PC-3 (cell line): ENCODE data around the gene SFN. TPM values are rescaled to one million over a fixed set of nuclear protein-coding genes. Genes with fewer than 3 reads are reported as not detected.
"Not testable (repeated sequence)": the region's sequence is repeated elsewhere in the genome, so short reads cannot be mapped to it uniquely, and the experiment has no call there.

Source experiments
- ATAC-seq: fragments of 200-7000 bp; cut with Tn5 transposase; 2 replicates; pipeline ENCODE4 v1.9.1; 2020; ENCODE audit warnings: mild to moderate bottlenecking, moderate library complexity
- BruUV-seq: library from RNA; stranded (reverse); fragments of 400-500 nt; replicated peaks from 2 replicates; lab custom pipeline; 2021; lab: Mats Ljungman, UMichigan
- CTCF ChIA-PET: fragments of 300-600 bp; sonication (Branson Sonifier 250); formaldehyde crosslinking; loops from one replicate; lab custom pipeline; 2022; ENCODE audit warnings: antibody characterized with exemption; lab: Charles Lee
- POLR2A ChIA-PET: fragments of 300-600 bp; sonication (Branson Sonifier 250); formaldehyde crosslinking; loops from one replicate; lab custom pipeline; 2022; ENCODE audit warnings: antibody characterized with exemption; ENCODE audit not compliant: unreplicated experiment; lab: Charles Lee
- DNase-seq: peaks from one replicate; pipeline ENCODE4 v3.0.0-alpha.2; 2015
- H2AFZ ChIP-seq: fragments of 300-600 bp; sonication (generic); 2 replicates; pipeline ENCODE4 v1.6.0; 2016; ENCODE audit warnings: antibody characterized with exemption, low read length
- H3F3A ChIP-seq: fragments of 300-600 bp; sonication (generic); one replicate; pipeline ENCODE4 v1.6.0; 2017; ENCODE audit warnings: antibody characterized with exemption, low read length, control low read depth, mild to moderate bottlenecking; ENCODE audit not compliant: unreplicated experiment
- H3K27ac ChIP-seq: fragments of 300-600 bp; sonication (generic); 2 replicates; pipeline ENCODE4 v1.5.1; 2016; ENCODE audit warnings: mild to moderate bottlenecking, low read length
- H3K27me3 ChIP-seq: fragments of 300-600 bp; sonication (generic); 2 replicates; pipeline ENCODE4 v1.6.1; 2016; ENCODE audit warnings: low read length, mixed read lengths
- H3K36me3 ChIP-seq: fragments of 300-600 bp; sonication (generic); 2 replicates; pipeline ENCODE4 v1.6.1; 2016; ENCODE audit warnings: low read depth, mixed run types, low read length, mixed read lengths
- H3K4me1 ChIP-seq: fragments of 300-600 bp; sonication (generic); 2 replicates; pipeline ENCODE4 v1.5.1; 2016; ENCODE audit warnings: low read length; ENCODE audit not compliant: insufficient read depth
- H3K4me2 ChIP-seq: fragments of 300-600 bp; sonication (generic); 2 replicates; pipeline ENCODE4 v1.6.0; 2016; ENCODE audit warnings: low read length
- H3K4me3 ChIP-seq: fragments of 300-600 bp; sonication (generic); 2 replicates; pipeline ENCODE4 v1.5.1; 2016; ENCODE audit warnings: mild to moderate bottlenecking, low read length, mixed read lengths
- H3K79me2 ChIP-seq: fragments of 300-600 bp; sonication (generic); 2 replicates; pipeline ENCODE4 v1.6.1; 2017; ENCODE audit warnings: low read length, mixed read lengths
- H3K9ac ChIP-seq: fragments of 300-600 bp; sonication (generic); 2 replicates; pipeline ENCODE4 v1.6.0; 2016; ENCODE audit warnings: mild to moderate bottlenecking, low read length
- H3K9me2 ChIP-seq: fragments of 300-600 bp; sonication (generic); replicated peaks from 2 replicates; pipeline ENCODE4 v1.6.1; 2016; ENCODE audit warnings: mixed run types, low read length, mixed read lengths
- H3K9me3 ChIP-seq: fragments of 300-600 bp; sonication (generic); 2 replicates; pipeline ENCODE4 v1.6.1; 2016; ENCODE audit warnings: low read length, mixed read lengths
- H4K20me1 ChIP-seq: fragments of 300-600 bp; sonication (generic); 2 replicates; pipeline ENCODE4 v1.6.1; 2016; ENCODE audit warnings: low read length, mixed read lengths
- EZH2 ChIP-seq: fragments of 300-600 bp; sonication (generic); IDR thresholded peaks from one replicate; pipeline ENCODE4 v1.6.1; 2017; ENCODE audit warnings: antibody characterized with exemption, mild to moderate bottlenecking, low read length; ENCODE audit not compliant: unreplicated experiment
- EZH2phosphoT487 ChIP-seq: fragments of 300-600 bp; sonication (generic); IDR thresholded peaks from 2 replicates; pipeline ENCODE4 v1.6.1; 2018; ENCODE audit warnings: mild to moderate bottlenecking, antibody characterized with exemption, low read length, borderline replicate concordance
- intact Hi-C: fragments of 100-400 bp; cut with micrococcal nuclease; formaldehyde crosslinking; loops from 2 replicates; pipeline ENCODE4 v1.9.0; 2023
- total RNA-seq: library from RNA; depleted of rRNA; stranded (reverse); fragments of >200 nt; gene quantifications from 2 replicates; pipeline ENCODE4 v1.2.3, GENCODE V29; 2014
- TF ChIP-seq, protein P1 (sequence below): fragments of 300-600 bp; sonication (generic); conservative IDR thresholded peaks from 2 replicates; pipeline ENCODE4 v1.5.1; 2017; ENCODE audit warnings: antibody characterized with exemption, low read depth, mild to moderate bottlenecking, low read length

The SFN gene
- total RNA-seq, 1 experiment from 2014 or later = 411 TPM

DNA sequence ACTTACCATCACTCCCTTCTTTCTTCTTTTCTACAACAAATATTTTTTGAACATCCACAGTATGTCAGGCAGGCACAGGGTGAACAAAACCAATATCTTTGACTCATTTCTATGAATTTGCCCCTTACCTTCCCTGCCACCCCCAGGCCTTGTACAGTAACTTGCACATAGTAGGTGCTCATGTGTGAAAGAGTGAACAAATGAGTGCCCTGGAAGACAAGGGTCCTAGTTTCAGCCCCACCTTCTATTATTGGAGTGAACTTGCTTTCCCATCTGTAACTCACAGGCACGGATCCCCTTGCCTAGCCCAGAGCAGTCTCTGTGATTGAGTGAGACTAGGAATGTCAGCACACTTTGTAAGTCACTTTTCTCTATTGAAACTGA lies 23.6 kb upstream of the SFN start:
- Histone ChIP-seq H3F3A (no peaks in the 10 kb centered on the region), H4K20me1 (no peaks in the 10 kb centered on the region), H3K4me1 (no peaks in the 10 kb centered on the region), H2AFZ (no peak overlapping the region), H3K36me3 (peaks cover 13% of the 10 kb centered on the region), H3K9ac (no peak overlapping the region), H3K27ac (no peak overlapping the region), H3K9me3 (no peaks in the 10 kb centered on the region), H3K27me3 (no peaks in the 10 kb centered on the region), H3K79me2 (no peaks in the 10 kb centered on the region), H3K4me3 (no peak overlapping the region), H3K4me2 (no peak overlapping the region), H3K9me2 (no peaks in the 10 kb centered on the region)
- no TSS peak for BruUV-seq
- ATAC-seq (no peak), DNase-seq (no peak)
- CTCF ChIA-PET = no interaction called here
- POLR2A ChIA-PET = interaction anchor here (0.6 kb wide), 1 partner anchor 34 kb away, joined by 7 read pairs; no protein-coding TSS in a partner anchor
- intact Hi-C loops = no loop called here
- TF ChIP-seq EZH2phosphoT487 (no peak), EZH2 (no peak)
- TF ChIP-seq, protein P1, sequence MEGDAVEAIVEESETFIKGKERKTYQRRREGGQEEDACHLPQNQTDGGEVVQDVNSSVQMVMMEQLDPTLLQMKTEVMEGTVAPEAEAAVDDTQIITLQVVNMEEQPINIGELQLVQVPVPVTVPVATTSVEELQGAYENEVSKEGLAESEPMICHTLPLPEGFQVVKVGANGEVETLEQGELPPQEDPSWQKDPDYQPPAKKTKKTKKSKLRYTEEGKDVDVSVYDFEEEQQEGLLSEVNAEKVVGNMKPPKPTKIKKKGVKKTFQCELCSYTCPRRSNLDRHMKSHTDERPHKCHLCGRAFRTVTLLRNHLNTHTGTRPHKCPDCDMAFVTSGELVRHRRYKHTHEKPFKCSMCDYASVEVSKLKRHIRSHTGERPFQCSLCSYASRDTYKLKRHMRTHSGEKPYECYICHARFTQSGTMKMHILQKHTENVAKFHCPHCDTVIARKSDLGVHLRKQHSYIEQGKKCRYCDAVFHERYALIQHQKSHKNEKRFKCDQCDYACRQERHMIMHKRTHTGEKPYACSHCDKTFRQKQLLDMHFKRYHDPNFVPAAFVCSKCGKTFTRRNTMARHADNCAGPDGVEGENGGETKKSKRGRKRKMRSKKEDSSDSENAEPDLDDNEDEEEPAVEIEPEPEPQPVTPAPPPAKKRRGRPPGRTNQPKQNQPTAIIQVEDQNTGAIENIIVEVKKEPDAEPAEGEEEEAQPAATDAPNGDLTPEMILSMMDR = no peak

DNA sequence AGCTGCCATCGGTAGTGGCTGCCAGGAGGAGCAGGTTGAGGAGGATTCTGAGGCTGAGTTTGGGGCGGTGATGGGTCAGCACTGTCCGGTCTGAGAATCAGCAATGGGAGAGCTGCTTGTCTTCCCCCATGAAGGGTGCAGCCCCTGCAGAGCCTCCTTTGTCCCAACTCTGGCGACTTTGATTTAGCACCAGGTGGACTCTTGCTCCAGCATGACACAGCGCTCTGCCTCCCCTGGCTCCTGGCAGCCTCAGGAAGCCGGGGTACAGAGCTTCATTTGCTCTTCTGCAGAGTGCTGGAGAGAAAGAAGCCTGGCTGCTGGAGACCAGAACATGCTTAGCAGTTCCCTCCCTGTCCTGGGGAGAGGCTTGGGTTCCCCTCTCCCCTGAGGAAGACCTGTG lies 23.2 kb upstream of the SFN start:
- BruUV-seq = no TSS peak
- ChIA-PET POLR2A (interaction anchor here (0.6 kb wide), 1 partner anchor 34 kb away, joined by 7 read pairs; no protein-coding TSS in a partner anchor), CTCF (interaction anchor here (0.5 kb wide), 1 partner anchor 26 kb away, joined by 4 read pairs; no protein-coding TSS in a partner anchor)

DNA sequence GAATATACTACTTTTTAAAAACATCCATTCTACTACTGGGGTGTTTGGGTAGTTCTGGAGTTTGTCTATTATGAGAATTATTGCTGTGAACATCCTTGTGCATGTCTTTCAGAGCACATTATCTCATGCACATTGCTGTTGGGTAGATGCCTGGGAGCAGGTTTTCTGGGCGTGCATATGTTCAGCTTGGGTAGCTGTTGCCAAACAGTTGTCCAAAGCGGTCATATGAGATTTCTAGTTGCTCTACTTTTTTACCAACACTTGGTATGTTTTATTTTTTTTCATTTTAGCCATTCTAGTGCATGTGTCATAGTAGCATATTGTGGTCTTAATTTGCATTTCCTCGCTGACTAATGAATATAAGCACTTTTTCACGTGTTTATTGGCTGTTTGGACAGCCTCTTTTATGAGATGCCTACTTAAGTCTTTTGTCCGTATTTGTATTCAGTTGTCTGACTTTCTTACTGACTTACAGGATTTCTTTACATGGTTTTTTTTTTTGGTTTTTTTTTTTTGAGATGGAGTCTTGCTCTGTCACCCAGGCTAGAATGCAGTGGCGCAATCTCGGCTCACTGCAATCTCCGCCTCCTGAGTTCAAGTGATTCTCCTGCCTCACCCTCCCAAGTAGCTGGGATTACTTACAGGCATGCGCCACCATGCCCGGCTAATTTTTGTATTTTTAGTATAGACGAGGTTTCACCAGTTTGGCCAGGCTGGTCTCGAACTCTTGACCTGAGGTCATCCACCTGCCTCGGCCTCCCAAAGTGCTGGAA lies 18.3 kb upstream of the SFN start:
- Histone ChIP-seq H3K9me3 (no peaks in the 10 kb centered on the region), H3K9me2 (no peaks in the 10 kb centered on the region), H3K4me3 (no peak overlapping the region), H3K27me3 (no peaks in the 10 kb centered on the region), H3K36me3 (peaks cover 3% of the 10 kb centered on the region; the same call in 1 of the 2 replicates), H4K20me1 (no peaks in the 10 kb centered on the region), H3K27ac (no peak overlapping the region), H3F3A (peaks cover 8% of the 10 kb centered on the region), H3K79me2 (peaks cover 4% of the 10 kb centered on the region; the same call in 1 of the 2 replicates), H3K4me2 (no peak overlapping the region), H2AFZ (no peak overlapping the region), H3K4me1 (peaks cover 25% of the 10 kb centered on the region), H3K9ac (no peak overlapping the region)
- DNase-seq (no peak), ATAC-seq (no peak)
- intact Hi-C loops = no loop called here
- ChIA-PET POLR2A (no interaction called here), CTCF (no interaction called here)
- TF ChIP-seq EZH2 = no peak
- no peak for TF ChIP-seq EZH2phosphoT487
- TF ChIP-seq, protein P1 = no peak
- no TSS peak for BruUV-seq

More for the DNA sequence above, 23.2 kb upstream of the SFN start:
- no peak for DNase-seq
- Histone ChIP-seq H3K9me2 (no peaks in the 10 kb centered on the region), H3K4me1 (no peaks in the 10 kb centered on the region), H3K4me2 (no peak overlapping the region), H4K20me1 (no peaks in the 10 kb centered on the region), H3K9me3 (no peaks in the 10 kb centered on the region), H3K9ac (no peak overlapping the region), H3F3A (no peaks in the 10 kb centered on the region), H3K27ac (no peak overlapping the region), H3K79me2 (no peaks in the 10 kb centered on the region), H3K4me3 (no peak overlapping the region), H3K36me3 (peaks cover 10% of the 10 kb centered on the region), H2AFZ (no peak overlapping the region), H3K27me3 (no peaks in the 10 kb centered on the region)
- intact Hi-C loops = no loop called here
- no peak for TF ChIP-seq EZH2phosphoT487
- ATAC-seq = no peak

DNA sequence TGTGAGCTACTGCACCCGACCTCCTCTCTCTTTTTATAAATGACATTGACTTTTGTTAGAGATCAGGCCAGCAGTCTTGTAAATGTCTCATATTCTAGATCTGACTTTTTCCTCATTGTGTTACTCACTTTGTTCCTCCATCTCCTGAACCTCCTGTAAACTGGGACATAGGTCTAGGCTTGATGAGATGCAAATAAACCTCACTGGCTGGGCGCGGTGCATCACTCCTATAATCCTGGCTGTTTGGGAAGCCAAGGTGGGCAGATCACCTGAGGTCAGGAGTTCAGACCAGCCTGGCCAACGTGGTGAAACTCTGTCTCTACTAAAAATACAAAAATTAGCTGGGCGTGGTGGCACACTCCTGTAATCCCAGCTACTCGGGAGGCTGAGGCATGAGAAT lies 15.1 kb upstream of the SFN start:
- 0 out of 2 replicates have a peak, but pooled peaks have one; percentile 23 for ATAC-seq
- H4K20me1 ChIP-seq, H3K79me2 ChIP-seq, H2AFZ ChIP-seq, H3K27me3 ChIP-seq, H3K9me3 ChIP-seq, BruUV-seq, H3F3A ChIP-seq, H3K9me2 ChIP-seq, CTCF ChIA-PET, intact Hi-C loops, H3K4me3 ChIP-seq: not testable (repeated sequence)
- Histone ChIP-seq H3K27ac (peak overlapping the region; percentile 95), H3K4me1 (peaks cover 34% of the 10 kb centered on the region), H3K9ac (peak overlapping the region; percentile 72), H3K4me2 (peak overlapping the region; percentile 50; the same call in 1 of the 2 replicates), H3K36me3 (peaks cover 26% of the 10 kb centered on the region)
- DNase-seq = peak; percentile 31
- POLR2A ChIA-PET = interaction anchor here (0.6 kb wide), 1 partner anchor 60 kb away, joined by 14 read pairs; the partner anchor contains the start of gene PIGV
